HepG2 (cell line): ENCODE results near the gene PRKCI. TPM values are rescaled to one million over a fixed set of nuclear protein-coding genes. Genes with fewer than 3 reads are reported as not detected.

Source experiments
- ATAC-seq: fragments of 200-7000 bp; cut with Tn5 transposase; 3 replicates; pipeline ENCODE4 v1.9.1; 2020; ENCODE audit warnings: mild to moderate bottlenecking, moderate library complexity
- BruUV-seq: library from RNA; stranded (reverse); fragments of 400-500 nt; replicated peaks from 2 replicates; lab custom pipeline; 2021; lab: Mats Ljungman, UMichigan
- CTCF ChIA-PET: fragments of 300-600 bp; formaldehyde crosslinking; extraction: SDS; loops from one replicate; lab custom pipeline; 2021; ENCODE audit warnings: low total read pairs, inconsistent platforms, low intra/inter-chr PET ratio; lab: Yijun Ruan, JAX
- POLR2A ChIA-PET: fragments of 350-600 bp; sonication (Branson Sonifier 250); formaldehyde crosslinking; loops from one replicate; lab custom pipeline; 2020; ENCODE audit warnings: antibody characterized with exemption, inconsistent platforms; lab: Yijun Ruan, JAX
- DNase-seq: peaks from one replicate; pipeline ENCODE4 v3.0.0-alpha.2; 2015; ENCODE audit warnings: low spot score
- FAIRE-seq: peaks from 3 replicates; lab custom pipeline; 2011; peaks lifted over from hg19 to GRCh38; lab: Jason Lieb, UNC
- H2AFZ ChIP-seq: one replicate; pipeline ENCODE4 v1.6.1; 2011; ENCODE audit warnings: low read length, inconsistent platforms
- H3K27ac ChIP-seq: fragments of 300-600 bp; 3 replicates; pipeline ENCODE4 v1.8.0; 2011; ENCODE audit warnings: mixed run types, mild to moderate bottlenecking, mixed read lengths, low read length, inconsistent platforms; ENCODE audit not compliant: insufficient read depth; ENCODE audit errors: extremely low read length
- H3K27me3 ChIP-seq, 2 experiments: fragments of 200-600 bp in 1 of 2; 2 replicates in 1 of 2; 3 replicates in 1 of 2; pipeline versions ENCODE4 v1.6.0 to v1.8.0; 2011; ENCODE audit warnings: low read length in 2 of 2, mild to moderate bottlenecking in 2 of 2, moderate library complexity in 2 of 2, inconsistent platforms in 1 of 2; ENCODE audit not compliant: insufficient read depth in 2 of 2, control insufficient read depth in 1 of 2
- H3K36me3 ChIP-seq, 2 experiments: fragments of 200-600 bp in 1 of 2; replicated peaks in 1 of 2; 2 replicates in 1 of 2; 3 replicates in 1 of 2; pipeline versions ENCODE4 v1.5.1 to v1.8.0; 2011; ENCODE audit warnings: low read length in 2 of 2, inconsistent platforms in 1 of 2; ENCODE audit not compliant: insufficient read depth in 2 of 2, control insufficient read depth in 1 of 2
- H3K4me1 ChIP-seq: 2 replicates; pipeline ENCODE4 v1.5.1; 2012; ENCODE audit warnings: low read length, inconsistent platforms; ENCODE audit not compliant: insufficient read depth
- H3K4me2 ChIP-seq: 2 replicates; pipeline ENCODE4 v1.6.0; 2011; ENCODE audit warnings: low read depth, low read length, inconsistent platforms
- H3K4me3 ChIP-seq, 3 experiments: fragments of 200-600 bp in 1 of 3; sonication (generic), shearing (Covaris generic) in 1 of 3; replicated peaks in 1 of 3; 2 replicates each; pipeline ENCODE4 v1.5.1; 2011 to 2016; ENCODE audit warnings: low read length in 3 of 3, inconsistent platforms in 2 of 3, low read depth in 2 of 3, mild to moderate bottlenecking in 2 of 3, control low read depth in 1 of 3, mixed read lengths in 1 of 3; ENCODE audit not compliant: insufficient read depth in 1 of 3
- H3K79me2 ChIP-seq: one replicate; pipeline ENCODE4 v1.6.1; 2011; ENCODE audit warnings: low read length, inconsistent platforms; ENCODE audit not compliant: insufficient read depth
- H3K9ac ChIP-seq: 2 replicates; pipeline ENCODE4 v1.6.0; 2011; ENCODE audit warnings: mild to moderate bottlenecking, low read depth, low read length, inconsistent platforms; ENCODE audit not compliant: insufficient read depth
- H3K9me3 ChIP-seq: 2 replicates; pipeline ENCODE4 v1.5.1; 2012; ENCODE audit warnings: mild to moderate bottlenecking, low read length
- H4K20me1 ChIP-seq: 2 replicates; pipeline ENCODE4 v1.6.0; 2011; ENCODE audit warnings: inconsistent platforms, mild to moderate bottlenecking, low read length, moderate library complexity; ENCODE audit not compliant: insufficient read depth
- ELF4 ChIP-seq: sonication (generic); formaldehyde crosslinking; IDR thresholded peaks from 2 replicates; pipeline ENCODE4 v1.5.0; 2020; ENCODE audit warnings: missing genetic modification reagents, mild to moderate bottlenecking, moderate library complexity, borderline replicate concordance
- MYPOP ChIP-seq: sonication (generic); formaldehyde crosslinking; IDR thresholded peaks from 2 replicates; pipeline ENCODE4 v1.8.1; 2023; ENCODE audit warnings: mild to moderate bottlenecking, moderate library complexity, missing genetic modification reagents
- REPIN1 ChIP-seq: sonication (generic); formaldehyde crosslinking; IDR thresholded peaks from 2 replicates; pipeline ENCODE4 v1.8.0; 2022; ENCODE audit warnings: missing genetic modification reagents, low read depth, mild to moderate bottlenecking, borderline replicate concordance
- ZBTB2 ChIP-seq: sonication (generic); formaldehyde crosslinking; IDR thresholded peaks from 2 replicates; pipeline ENCODE4 v1.8.0; 2022; ENCODE audit warnings: low read depth, missing genetic modification reagents
- ZNF446 ChIP-seq: sonication (generic); formaldehyde crosslinking; IDR thresholded peaks from 2 replicates; pipeline ENCODE4 v1.5.0; 2020; ENCODE audit warnings: mild to moderate bottlenecking, missing genetic modification reagents
- ZNF558 ChIP-seq: sonication (generic); formaldehyde crosslinking; IDR thresholded peaks from 2 replicates; pipeline ENCODE4 v1.9.0; 2022; ENCODE audit warnings: mild to moderate bottlenecking, missing genetic modification reagents, borderline replicate concordance
- WGBS: methylation state at CpG from one replicate; pipeline ENCODE4 v1.1.6; 2017; ENCODE audit warnings: low lambda C conversion rate; 5-methylcytosine and 5-hydroxymethylcytosine counted together
- in situ Hi-C: cut with HindIII; loops from 2 replicates; pipeline ENCODE4 v1.10.0; 2017; ENCODE audit warnings: low pct_unique_long_range_greater_than_20kb; ENCODE audit not compliant: extremely low pct_ligation_motif_present
- intact Hi-C: fragments of 100-400 bp; cut with micrococcal nuclease; formaldehyde crosslinking; loops from one replicate; pipeline ENCODE4 v1.10.0; 2022; ENCODE audit not compliant: unreplicated experiment
- polyA plus RNA-seq, 8 experiments: library from polyadenylated mRNA; depleted of rRNA in 3 of 8; stranded (reverse) in 7 of 8; unstranded in 1 of 8; fragments of >200 nt; fragmentation: Illumina TruSeq in 4 of 8; extraction: Trizol in 4 of 8; gene quantifications; 2 replicates each; pipeline versions ENCODE4 v1.2.1 to v1.2.3, GENCODE V29; 2011 to 2016; ENCODE audit warnings: low read depth in 4 of 8, missing spikeins in 1 of 8, mixed read lengths in 1 of 8; ENCODE audit not compliant: insufficient read depth in 1 of 8
- total RNA-seq, 5 experiments: library from RNA; depleted of rRNA; stranded (reverse); fragments of >200 nt; fragmentation: Illumina TruSeq; extraction: Trizol; gene quantifications; 2 replicates each; pipeline ENCODE4 v1.2.3, GENCODE V29; 2016; ENCODE audit warnings: low read depth in 1 of 5

Gene PRKCI
- total and polyA plus RNA-seq, 2 of the 13 experiments (the other 11 are each of a cell fraction or from before 2014, with no cell fraction given), result 17.2 to 30.4 TPM

- in situ Hi-C loops, result loop anchor here (25.0 kb wide), 1 partner anchor 494 kb away; no protein-coding TSS in a partner anchor
- H3K27ac ChIP-seq, result no peak overlapping the region
- intact Hi-C loops, result no loop called here
Observed at GRCh38 chr3:170317954-170318353, 95.7 kb downstream of the PRKCI start.

GRCh38 chr3:170320461-170321121, 98.4 kb downstream of the PRKCI start:
- intact Hi-C loops, result no loop called here
- Histone ChIP-seq H3K4me1 (peaks cover 19% of the 10 kb centered on the region), H2AFZ (no peak overlapping the region), H3K4me3 (no peak overlapping the region), H3K4me2 (no peak overlapping the region), H3K27me3 (no peaks in the 10 kb centered on the region), H3K27ac (no peak overlapping the region), H3K36me3 (no peaks in the 10 kb centered on the region), H3K9me3 (no peaks in the 10 kb centered on the region), H4K20me1 (no peaks in the 10 kb centered on the region), H3K9ac (no peak overlapping the region), H3K79me2 (no peaks in the 10 kb centered on the region)
- in situ Hi-C loops, result loop anchor here (25.0 kb wide), 1 partner anchor 492 kb away; no protein-coding TSS in a partner anchor
- no peak for ATAC-seq
- WGBS, result 71% methylated on average over 7 of the region's 7 CpGs
- TF ChIP-seq ZBTB2 (CRISPR knock-in tag) (no peak), REPIN1 (CRISPR knock-in tag) (no peak), ZNF446 (CRISPR knock-in tag) (no peak), ELF4 (no peak)
- DNase-seq, result no peak
- no TSS peak for BruUV-seq
- ChIA-PET POLR2A (no interaction called here), CTCF (no interaction called here)
- no peak for FAIRE-seq

More at GRCh38 chr3:170317954-170318353, 95.7 kb downstream of the PRKCI start:
- BruUV-seq, result no TSS peak
- H3K4me1 ChIP-seq, result peaks cover 9% of the 10 kb centered on the region
- no peaks in the 10 kb centered on the region for H3K27me3 ChIP-seq
- no peak overlapping the region for H3K9ac ChIP-seq
- POLR2A ChIA-PET, result interaction anchor here (0.8 kb wide), 1 partner anchor 10 kb away, joined by 3 read pairs; no protein-coding TSS in a partner anchor
- FAIRE-seq (no peak), ATAC-seq (no peak), DNase-seq (no peak)
- no peak overlapping the region for H3K4me3 ChIP-seq
- 54% methylated on average over 3 of the region's 3 CpGs for WGBS
- no peak for TF ChIP-seq MYPOP (CRISPR knock-in tag)
- no peak for TF ChIP-seq ZNF558 (CRISPR knock-in tag)
- no peak overlapping the region for H3K4me2 ChIP-seq
- H3K79me2 ChIP-seq, result no peaks in the 10 kb centered on the region
- no peaks in the 10 kb centered on the region for H3K9me3 ChIP-seq
- H3K36me3 ChIP-seq, result no peaks in the 10 kb centered on the region
- no peaks in the 10 kb centered on the region for H4K20me1 ChIP-seq
- peak overlapping the region; percentile 54 for H2AFZ ChIP-seq
- CTCF ChIA-PET, result no interaction called here
